Activated CD4-positive, alpha-beta T cell treated with anti-CD3 and anti-CD28 coated beads for 24 hours (primary cell): ENCODE results near the gene KCNK1.

Experiments used
- DNase-seq, 2 donors: peaks; one replicate each; pipeline ENCODE4 v3.0.0-alpha.2; 2020; ENCODE audit warnings: low read depth in 2 of 2

KCNK1 gene

DNA sequence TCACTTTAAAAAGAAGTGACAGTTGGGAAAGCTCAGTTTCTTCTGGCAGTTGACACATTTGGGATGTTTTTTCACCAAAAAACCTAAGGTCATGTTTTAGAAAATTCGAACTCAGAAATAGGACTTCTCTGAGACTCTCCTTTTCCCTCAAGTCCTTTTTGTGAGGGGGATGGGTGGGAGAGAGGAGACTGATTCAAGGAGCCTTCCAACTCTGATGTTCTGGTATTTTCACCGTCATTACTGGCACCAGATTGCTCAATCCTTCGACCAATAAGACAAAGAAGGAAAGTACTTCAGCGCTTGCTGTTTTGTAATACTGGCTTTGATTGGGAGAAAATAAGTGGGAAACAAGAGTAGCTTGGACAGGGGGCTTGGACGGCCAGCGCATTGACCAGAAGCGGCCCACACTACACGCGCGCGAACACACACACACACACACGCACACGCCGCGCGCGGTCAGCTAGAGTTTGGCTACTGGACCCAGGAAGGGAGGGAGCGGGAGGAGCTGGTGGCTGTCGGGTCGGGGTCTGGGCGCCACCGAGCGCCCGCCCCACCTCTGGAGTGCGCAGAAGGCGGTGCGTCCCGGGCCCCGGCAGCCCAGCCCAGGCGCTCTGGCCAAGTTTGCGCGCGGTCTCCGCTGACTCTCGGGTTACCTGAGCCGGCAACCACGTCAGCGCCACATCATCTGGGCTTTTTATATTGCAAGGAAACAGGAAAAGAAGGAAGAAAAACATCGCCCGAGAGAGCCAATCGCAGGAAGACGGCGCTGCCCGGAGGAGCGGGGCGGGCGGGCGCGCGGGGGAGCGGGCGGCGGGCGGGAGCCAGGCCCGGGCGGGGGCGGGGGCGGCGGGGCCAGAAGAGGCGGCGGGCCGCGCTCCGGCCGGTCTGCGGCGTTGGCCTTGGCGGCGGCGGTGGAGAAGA lies at the start of gene KCNK1:
KCNK1 (plus strand) TSS at position 855 of the 921 bp plus-strand sequence; CDS start at position 921, 66 bp downstream.
- no peak for DNase-seq

DNA sequence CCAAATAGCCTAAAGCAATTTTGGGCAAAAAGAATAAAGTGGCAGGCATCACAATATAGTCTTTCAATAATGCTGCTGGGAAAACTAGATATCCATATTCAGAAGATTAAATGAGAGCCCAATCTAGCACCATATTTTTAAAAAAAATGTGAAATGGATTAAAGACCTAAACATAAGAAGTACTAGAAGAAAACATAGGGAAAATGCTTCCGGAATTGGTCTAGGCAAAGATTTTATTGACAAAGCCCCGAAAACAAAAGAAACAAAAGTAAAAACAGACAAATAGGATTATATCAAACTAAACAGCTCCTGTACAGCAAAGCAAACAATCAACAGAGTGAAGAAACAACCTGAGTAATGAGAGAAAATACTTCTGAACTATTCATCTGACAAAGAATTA lies 48.6 kb upstream of the KCNK1 start:
- no peak for DNase-seq

- DNase-seq: no peak
Observed at GRCh38 chr1:233566886-233567285, 47.0 kb upstream of the KCNK1 start.

- no peak for DNase-seq
Observed at GRCh38 chr1:233569636-233570035, 44.3 kb upstream of the KCNK1 start.

DNA sequence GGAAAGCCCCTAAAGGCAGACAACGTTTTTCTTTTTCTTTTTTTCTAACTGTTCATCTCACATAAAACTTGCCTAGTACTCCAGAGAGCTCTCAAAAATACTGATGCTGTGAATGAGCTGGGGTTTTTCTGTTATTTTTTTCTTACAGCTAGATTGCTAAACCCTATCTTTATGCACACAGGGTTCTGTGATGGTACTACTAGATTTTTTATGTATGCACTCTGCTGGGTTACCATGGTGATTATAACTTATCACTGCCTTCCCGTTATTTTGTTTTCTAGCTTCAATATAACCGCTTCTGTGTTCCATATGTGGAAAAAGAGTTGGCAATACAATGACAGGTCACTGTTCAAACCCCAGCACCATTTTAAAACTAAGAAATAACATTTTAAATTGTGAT lies 43.7 kb upstream of the KCNK1 start:
- DNase-seq: no peak

GRCh38 chr1:233570706-233571105 lies 43.2 kb upstream of the KCNK1 start:
- DNase-seq: no peak

- no peak for DNase-seq
Observed at GRCh38 chr1:233572896-233573295, 41.0 kb upstream of the KCNK1 start.

DNA sequence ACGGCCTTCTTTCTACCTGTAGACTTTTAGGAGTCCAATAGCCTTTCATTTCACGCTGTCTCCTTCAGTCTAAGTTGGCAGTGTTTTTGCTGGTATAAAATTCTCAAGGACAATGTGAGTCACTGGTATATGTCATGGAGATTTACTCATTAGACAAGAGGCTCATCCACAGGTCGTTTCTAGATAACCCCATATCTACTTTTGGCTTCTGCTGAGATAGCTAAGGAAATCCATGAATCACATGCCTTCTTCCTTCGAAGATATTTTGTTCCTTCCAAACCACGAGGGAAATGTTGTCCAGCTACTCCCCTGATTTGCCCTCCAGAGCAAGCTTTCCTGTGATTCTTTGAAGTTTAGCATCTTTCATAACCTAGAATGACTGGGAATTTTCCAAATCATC lies 38.5 kb upstream of the KCNK1 start:
- DNase-seq: no peak

DNA sequence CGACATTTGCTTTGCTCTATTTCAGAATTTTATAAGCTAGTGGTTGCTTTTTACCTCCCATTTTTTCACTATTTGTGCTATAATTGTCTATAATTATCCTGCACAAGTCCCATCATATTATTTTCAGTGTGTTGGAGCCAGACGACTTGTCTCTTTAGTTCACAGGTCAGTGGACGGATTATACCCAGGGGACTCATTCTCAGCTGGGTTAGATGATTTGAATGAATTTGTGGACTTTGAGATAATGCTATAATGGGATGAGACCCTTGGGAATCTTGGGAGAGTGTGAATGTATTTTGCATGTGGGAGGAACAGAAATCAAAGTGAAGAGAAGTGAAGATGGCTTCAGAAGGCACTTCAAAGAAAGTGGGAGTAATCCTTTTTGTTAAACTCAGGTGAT lies 31.5 kb upstream of the KCNK1 start:
- DNase-seq: no peak

DNA sequence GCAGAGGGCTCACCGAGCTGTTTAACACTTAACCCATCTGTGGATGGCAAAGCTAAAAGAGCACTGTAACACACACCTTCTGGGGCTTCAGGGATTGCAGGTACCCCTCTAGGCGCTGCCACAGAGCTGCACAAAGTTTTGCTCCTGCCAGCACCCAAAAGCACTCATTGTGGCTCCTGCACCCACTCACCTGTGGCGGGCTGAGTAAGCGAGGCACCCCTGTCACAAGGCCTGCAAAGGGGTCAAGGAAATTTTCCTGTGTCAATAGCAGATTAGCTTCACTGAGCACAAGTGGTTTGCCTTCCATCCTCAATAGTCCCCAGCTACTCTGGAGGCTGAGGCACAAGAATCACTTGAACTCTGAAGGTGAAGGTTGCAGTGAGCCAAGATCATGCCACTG lies 29.5 kb upstream of the KCNK1 start:
- no peak for DNase-seq

DNA sequence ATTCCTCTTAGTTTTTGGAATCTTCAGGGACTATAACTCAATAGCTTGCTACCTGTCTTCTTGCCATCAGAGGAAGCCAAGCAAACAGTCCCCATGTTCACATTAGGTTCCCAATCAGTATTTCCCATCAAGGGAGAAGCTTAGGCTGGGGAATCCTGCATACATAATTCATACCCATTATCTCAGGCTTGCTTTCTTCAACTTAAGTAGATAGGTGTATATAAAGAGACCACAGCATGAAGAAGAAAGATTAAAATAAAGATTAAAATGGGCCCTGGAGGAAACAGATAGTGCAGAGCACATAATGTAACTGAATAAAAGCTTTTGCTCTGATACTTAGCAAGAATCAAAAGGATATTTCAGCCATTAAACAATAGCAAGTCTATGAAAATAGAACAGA lies 29.0 kb upstream of the KCNK1 start:
- no peak for DNase-seq

DNA sequence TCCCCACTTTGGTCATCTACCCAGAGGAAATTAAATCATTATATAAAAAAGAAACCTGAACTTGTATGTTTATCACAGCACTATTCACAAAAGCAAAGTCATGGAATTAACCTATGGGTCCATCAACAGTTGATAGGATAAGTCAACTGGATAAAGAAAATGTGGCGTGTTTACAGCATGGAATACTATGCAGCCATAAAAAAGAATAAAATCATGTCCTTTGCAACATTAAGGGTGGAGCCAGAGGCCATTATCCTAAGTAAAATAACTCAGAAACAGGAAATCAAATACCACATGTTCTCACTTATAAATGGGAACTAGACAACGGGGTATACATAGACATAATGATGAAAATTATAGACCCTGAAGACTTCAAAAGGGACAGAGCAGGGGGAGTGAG lies 27.6 kb upstream of the KCNK1 start:
- DNase-seq: no peak

DNA sequence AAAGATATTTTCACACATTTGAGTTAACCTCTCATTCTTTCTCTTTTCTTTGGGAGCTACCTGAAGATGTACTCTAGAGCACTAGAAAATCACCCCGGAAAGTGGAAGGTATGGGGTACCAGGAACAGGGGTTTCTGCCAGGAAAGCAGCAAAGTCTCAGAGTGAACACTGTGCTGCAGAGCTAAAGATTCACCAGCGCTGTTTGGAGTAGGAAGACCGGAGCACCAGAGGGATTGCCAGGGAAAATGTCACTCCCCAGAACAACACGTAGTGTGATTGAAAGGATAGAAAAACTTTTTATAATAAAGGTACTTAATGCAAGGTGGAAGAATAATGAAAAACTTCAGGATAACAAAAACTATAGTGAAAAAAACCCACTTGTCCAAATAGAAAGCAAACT lies 26.7 kb upstream of the KCNK1 start:
- DNase-seq: no peak

GRCh38 chr1:233587958-233588799 lies 25.7 kb upstream of the KCNK1 start:
- no peak for DNase-seq

- no peak for DNase-seq
Observed at GRCh38 chr1:233597489-233597901, 16.4 kb upstream of the KCNK1 start.

DNA sequence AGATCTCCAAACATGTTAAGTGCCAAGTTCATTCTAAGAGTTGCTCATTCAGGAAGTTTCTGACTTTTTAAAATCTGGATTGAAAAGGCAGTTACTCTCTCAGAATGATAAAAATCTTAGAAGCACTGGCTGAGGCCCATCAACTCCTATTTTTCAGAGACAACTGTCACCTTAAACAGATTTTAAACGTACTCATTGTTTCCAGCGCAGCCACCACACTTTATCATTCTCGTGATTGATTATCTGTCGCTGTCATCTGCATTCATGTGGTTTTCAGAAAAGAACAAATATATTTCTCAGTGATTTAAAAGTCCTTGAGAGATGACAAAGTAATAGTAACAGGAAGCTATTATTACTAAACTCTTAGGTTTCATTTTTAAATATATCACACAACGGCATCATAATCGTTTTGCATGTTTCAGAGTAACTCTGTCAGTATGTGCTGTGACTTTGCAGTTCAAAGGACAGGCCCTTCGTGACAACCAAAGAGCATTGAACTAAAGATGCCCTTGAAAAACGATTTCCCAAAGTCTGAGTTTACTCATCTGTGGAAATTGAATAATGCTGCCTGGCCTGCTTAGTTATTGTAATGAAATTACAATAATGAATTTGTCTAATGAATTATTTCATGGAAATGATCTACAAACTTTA lies 14.9 kb upstream of the KCNK1 start:
- no peak for DNase-seq

DNA sequence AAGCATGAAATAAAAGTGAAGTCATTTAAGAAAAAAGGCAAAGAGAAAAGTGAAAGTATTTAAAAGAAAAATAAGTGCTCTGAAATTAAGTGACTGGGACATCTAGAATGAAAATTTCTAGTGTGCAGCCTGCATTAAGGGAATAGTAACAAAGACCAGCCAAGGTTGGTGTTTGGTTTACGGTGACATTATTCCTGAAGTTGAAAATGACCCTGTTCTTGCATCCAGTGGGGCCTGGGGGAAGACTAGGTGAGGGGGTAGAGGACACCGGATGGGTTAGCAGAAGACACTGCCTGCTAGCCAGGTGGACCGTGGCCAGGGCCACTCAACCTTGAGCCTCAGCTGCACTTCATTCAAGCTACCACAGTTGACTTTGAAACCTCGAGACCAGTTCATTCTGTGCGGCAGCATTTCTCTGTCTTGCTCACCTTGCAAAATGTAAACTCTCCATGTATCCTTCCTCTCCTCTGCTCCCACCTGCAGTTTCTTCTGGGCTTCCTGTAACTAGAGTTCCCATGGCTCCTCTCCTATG lies 14.3 kb upstream of the KCNK1 start:
- no peak for DNase-seq

- no peak for DNase-seq
Observed at GRCh38 chr1:233600488-233600887, 13.4 kb upstream of the KCNK1 start.

GRCh38 chr1:233603478-233603877 lies 10.4 kb upstream of the KCNK1 start:
- no peak for DNase-seq

DNA sequence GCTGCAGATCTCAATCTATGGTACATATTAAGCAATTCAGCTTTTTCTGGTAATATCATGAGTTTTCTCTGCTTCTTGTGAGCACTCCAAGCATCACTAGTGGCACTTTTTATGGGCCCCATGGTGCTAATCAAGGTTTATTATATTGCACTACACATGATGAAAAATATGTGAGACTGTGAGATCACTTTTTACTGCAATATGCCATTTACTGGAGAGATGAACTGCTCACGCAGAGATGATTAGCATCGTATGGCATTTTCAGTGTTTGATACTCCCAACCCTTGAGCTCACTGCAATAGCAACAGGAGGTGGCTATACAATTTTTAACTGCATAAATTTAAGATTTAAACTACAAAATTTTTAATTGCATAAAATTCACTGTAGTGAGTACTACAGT lies 8.7 kb upstream of the KCNK1 start:
- no peak for DNase-seq

DNA sequence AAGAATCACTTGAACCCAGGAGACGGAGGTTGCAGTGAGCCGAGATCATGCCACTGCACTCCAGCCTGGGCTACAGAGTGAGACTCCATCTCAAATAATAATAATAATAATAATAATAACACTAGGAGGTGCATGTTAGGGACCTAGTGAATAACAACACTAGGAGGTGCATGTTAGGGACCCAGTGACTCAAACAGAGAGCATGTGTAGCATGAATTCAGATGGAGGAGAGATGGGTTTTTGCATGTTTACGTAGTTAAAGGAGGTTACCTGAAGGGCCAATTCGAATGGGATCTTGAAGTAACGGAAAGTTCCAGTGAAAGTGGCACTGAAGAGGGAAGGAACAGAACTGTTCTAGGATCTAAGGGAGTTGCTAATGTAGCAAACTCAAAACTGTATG lies 7.1 kb upstream of the KCNK1 start:
- DNase-seq: no peak
